ENCODE data around the gene IFI30. TPM values are rescaled to one million over a fixed set of nuclear protein-coding genes. Genes with fewer than 3 reads are reported as not detected.
A peak's percentile ranks its signal among the peaks of the same experiment; 100 is the strongest.

Gene IFI30
- total RNA-seq: 35.1 TPM

GRCh38 chr19:18173572-18174288 lies at the start of gene IFI30:
Gene IFI30, plus strand, starts transcription at chr19:18173813. Its CDS starts 29 bp downstream, at chr19:18173842.
- DNase-seq (ENCODE audit: low spot score in 2 of 2): peak; percentile 53 to 85
- Histone ChIP-seq H3K4me3 (peak within 1 kb of the TSS; percentile 75 to 77), H3K27me3 (no peaks in the 10 kb centered on the region), H3K9me3 (no peaks in the 10 kb centered on the region), H3K36me3 (peaks cover 2 to 3% of the 10 kb centered on the region in 2 donors), H3K27ac (peak within 1 kb of the TSS; percentile 61 to 72), H3K4me1 (peaks cover 0 to 7% of the 10 kb centered on the region in 2 donors)
- intact Hi-C loops (cut with DNase I): no loop called here
- no peak for TF ChIP-seq CTCF (IDR thresholded peaks at IDR 0.05)

- intact Hi-C loops (cut with DNase I): no loop called here
- TF ChIP-seq CTCF (IDR thresholded peaks at IDR 0.05): no peak
- DNase-seq (ENCODE audit: low spot score in 2 of 2): no peak
- Histone ChIP-seq H3K4me3 (no peak overlapping the region), H3K36me3 (peaks cover 40 to 53% of the 10 kb centered on the region in 2 donors), H3K4me1 (peaks cover 0 to 2% of the 10 kb centered on the region in 2 donors), H3K27me3 (no peaks in the 10 kb centered on the region), H3K27ac (no peak overlapping the region), H3K9me3 (no peaks in the 10 kb centered on the region)
Measured at GRCh38 chr19:18123819-18124218, 49.8 kb upstream of the IFI30 start.

GRCh38 chr19:18126097-18126496 lies 47.5 kb upstream of the IFI30 start:
- no peak for TF ChIP-seq CTCF (IDR thresholded peaks at IDR 0.05)
- H3K27me3 ChIP-seq: no peaks in the 10 kb centered on the region
- no peaks in the 10 kb centered on the region for H3K9me3 ChIP-seq
- no peak for DNase-seq (ENCODE audit: low spot score in 2 of 2)
- intact Hi-C loops (cut with DNase I): no loop called here
- H3K27ac ChIP-seq: no peak overlapping the region
- H3K36me3 ChIP-seq: peaks cover 56 to 75% of the 10 kb centered on the region in 2 donors
- no peaks in the 10 kb centered on the region for H3K4me1 ChIP-seq
- H3K4me3 ChIP-seq: no peak overlapping the region

- intact Hi-C loops (cut with DNase I): no loop called here
- no peaks in the 10 kb centered on the region for H3K27me3 ChIP-seq
- H3K36me3 ChIP-seq: peaks cover 59 to 82% of the 10 kb centered on the region in 2 donors
- no peak for TF ChIP-seq CTCF (IDR thresholded peaks at IDR 0.05)
- no peaks in the 10 kb centered on the region for H3K9me3 ChIP-seq
- no peak overlapping the region for H3K4me3 ChIP-seq
- DNase-seq (ENCODE audit: low spot score in 2 of 2): no peak
- no peak overlapping the region for H3K27ac ChIP-seq
- no peaks in the 10 kb centered on the region for H3K4me1 ChIP-seq
Measured at GRCh38 chr19:18128044-18128443, 45.6 kb upstream of the IFI30 start.

GRCh38 chr19:18128805-18129204 lies 44.8 kb upstream of the IFI30 start:
- no peak overlapping the region for H3K27ac ChIP-seq
- no peaks in the 10 kb centered on the region for H3K27me3 ChIP-seq
- no peak for TF ChIP-seq CTCF (IDR thresholded peaks at IDR 0.05)
- intact Hi-C loops (cut with DNase I): no loop called here
- no peaks in the 10 kb centered on the region for H3K9me3 ChIP-seq
- no peak overlapping the region for H3K4me3 ChIP-seq
- DNase-seq (ENCODE audit: low spot score in 2 of 2): no peak
- peaks cover 62 to 81% of the 10 kb centered on the region in 2 donors for H3K36me3 ChIP-seq
- no peaks in the 10 kb centered on the region for H3K4me1 ChIP-seq

Data from ascending aorta (tissue), 2 donors.